Neural progenitor cell (in vitro differentiated cells): ENCODE data around the gene ST7.

Experiments used
- EZH2phosphoT487 ChIP-seq: fragments of 200-600 bp; sonication (generic); IDR thresholded peaks from 2 replicates; pipeline ENCODE4 v1.6.1; 2017; ENCODE audit warnings: antibody characterized with exemption
- TF ChIP-seq, protein P1 (sequence below): fragments of 200-600 bp; sonication (generic); IDR thresholded peaks from 2 replicates; pipeline ENCODE4 v1.5.1; 2017; ENCODE audit warnings: antibody characterized with exemption, mild to moderate bottlenecking

DNA sequence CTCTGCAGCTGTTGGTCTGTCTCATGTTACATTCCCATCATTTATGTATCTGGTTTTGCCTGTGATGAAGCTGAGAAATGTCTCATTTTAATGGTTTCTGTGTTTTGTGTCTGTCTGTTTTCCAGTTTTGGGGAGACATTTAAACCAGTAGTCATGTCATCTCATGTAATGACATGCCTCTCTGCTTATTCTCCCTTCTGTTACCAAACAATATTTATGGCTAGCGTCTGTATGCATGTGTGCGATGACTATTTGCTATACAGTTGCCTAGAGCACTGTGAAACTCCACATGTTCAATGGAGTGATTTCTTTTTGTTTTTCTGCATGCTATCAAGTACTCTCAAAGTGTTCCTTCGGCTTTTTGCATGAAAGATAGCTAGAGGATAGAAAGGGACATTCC, 132.0 kb downstream of the ST7 start:
- TF ChIP-seq, protein P1, sequence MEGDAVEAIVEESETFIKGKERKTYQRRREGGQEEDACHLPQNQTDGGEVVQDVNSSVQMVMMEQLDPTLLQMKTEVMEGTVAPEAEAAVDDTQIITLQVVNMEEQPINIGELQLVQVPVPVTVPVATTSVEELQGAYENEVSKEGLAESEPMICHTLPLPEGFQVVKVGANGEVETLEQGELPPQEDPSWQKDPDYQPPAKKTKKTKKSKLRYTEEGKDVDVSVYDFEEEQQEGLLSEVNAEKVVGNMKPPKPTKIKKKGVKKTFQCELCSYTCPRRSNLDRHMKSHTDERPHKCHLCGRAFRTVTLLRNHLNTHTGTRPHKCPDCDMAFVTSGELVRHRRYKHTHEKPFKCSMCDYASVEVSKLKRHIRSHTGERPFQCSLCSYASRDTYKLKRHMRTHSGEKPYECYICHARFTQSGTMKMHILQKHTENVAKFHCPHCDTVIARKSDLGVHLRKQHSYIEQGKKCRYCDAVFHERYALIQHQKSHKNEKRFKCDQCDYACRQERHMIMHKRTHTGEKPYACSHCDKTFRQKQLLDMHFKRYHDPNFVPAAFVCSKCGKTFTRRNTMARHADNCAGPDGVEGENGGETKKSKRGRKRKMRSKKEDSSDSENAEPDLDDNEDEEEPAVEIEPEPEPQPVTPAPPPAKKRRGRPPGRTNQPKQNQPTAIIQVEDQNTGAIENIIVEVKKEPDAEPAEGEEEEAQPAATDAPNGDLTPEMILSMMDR: no peak
- no peak for TF ChIP-seq EZH2phosphoT487
